Brain microvascular endothelial cell (primary cell): ENCODE measurements around the gene NME1.

Experiments
- DNase-seq: peaks from one replicate; pipeline ENCODE4 v3.0.0-alpha.2; 2020
- H3K27ac ChIP-seq: fragments of 250-450 bp; sonication (Bioruptor Pico); 2 replicates; pipeline ENCODE4 v1.5.1; 2020; ENCODE audit warnings: mild to moderate bottlenecking, moderate library complexity
- H3K27me3 ChIP-seq: fragments of 250-450 bp; sonication (Bioruptor Pico); replicated peaks from 2 replicates; pipeline ENCODE4 v1.5.1; 2020; ENCODE audit warnings: mild to moderate bottlenecking
- H3K36me3 ChIP-seq: fragments of 250-450 bp; sonication (Bioruptor Pico); replicated peaks from 2 replicates; pipeline ENCODE4 v1.5.1; 2020; ENCODE audit warnings: mild to moderate bottlenecking
- H3K4me3 ChIP-seq: 2 replicates; pipeline ENCODE4 v1.5.1; 2011; ENCODE audit warnings: low read depth, mild to moderate bottlenecking, control low read depth, low read length, moderate library complexity
- in situ Hi-C: cut with HindIII; loops from 2 replicates; pipeline ENCODE4 v1.10.0; 2017; ENCODE audit warnings: low sequenced_read_pairs, low pct_ligation_motif_present
- TF ChIP-seq, protein P1 (sequence below): IDR thresholded peaks from 2 replicates; pipeline ENCODE4 v1.5.1; 2011; ENCODE audit warnings: low read depth, mild to moderate bottlenecking, moderate library complexity, low read length, control low read depth, inconsistent platforms; ENCODE audit errors: missing control alignments

The NME1 gene

DNA sequence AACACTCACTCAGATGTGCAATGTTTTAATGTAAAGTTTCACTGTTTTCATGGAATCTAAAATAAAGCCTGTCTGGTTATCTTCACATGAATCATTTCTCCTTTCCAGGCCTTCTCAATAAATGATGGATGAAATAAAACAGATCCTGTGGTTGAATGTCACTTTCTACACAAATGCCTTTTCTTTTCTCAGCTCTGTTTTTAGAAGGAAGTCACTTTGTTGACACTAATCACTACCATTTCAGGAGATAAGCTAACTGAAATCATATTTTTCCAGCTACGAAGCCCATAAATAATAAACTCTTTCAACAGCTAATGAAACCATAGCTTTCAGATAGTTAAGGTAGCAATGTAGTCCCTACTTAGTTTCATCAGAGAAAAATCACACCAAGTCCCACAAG is 30.8 kb downstream of the NME1 start:
- DNase-seq, result no peak
- in situ Hi-C loops, result no loop called here
- TF ChIP-seq, protein P1, sequence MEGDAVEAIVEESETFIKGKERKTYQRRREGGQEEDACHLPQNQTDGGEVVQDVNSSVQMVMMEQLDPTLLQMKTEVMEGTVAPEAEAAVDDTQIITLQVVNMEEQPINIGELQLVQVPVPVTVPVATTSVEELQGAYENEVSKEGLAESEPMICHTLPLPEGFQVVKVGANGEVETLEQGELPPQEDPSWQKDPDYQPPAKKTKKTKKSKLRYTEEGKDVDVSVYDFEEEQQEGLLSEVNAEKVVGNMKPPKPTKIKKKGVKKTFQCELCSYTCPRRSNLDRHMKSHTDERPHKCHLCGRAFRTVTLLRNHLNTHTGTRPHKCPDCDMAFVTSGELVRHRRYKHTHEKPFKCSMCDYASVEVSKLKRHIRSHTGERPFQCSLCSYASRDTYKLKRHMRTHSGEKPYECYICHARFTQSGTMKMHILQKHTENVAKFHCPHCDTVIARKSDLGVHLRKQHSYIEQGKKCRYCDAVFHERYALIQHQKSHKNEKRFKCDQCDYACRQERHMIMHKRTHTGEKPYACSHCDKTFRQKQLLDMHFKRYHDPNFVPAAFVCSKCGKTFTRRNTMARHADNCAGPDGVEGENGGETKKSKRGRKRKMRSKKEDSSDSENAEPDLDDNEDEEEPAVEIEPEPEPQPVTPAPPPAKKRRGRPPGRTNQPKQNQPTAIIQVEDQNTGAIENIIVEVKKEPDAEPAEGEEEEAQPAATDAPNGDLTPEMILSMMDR, result no peak
- H3K36me3 ChIP-seq, result peaks cover 6% of the 10 kb centered on the region
- H3K27ac ChIP-seq, result no peak overlapping the region
- no peak overlapping the region for H3K4me3 ChIP-seq
- H3K27me3 ChIP-seq, result no peaks in the 10 kb centered on the region

- Histone ChIP-seq H3K4me3 (no peak overlapping the region), H3K27me3 (no peaks in the 10 kb centered on the region), H3K36me3 (peaks cover 14% of the 10 kb centered on the region), H3K27ac (no peak overlapping the region)
- TF ChIP-seq, protein P1, result no peak
- in situ Hi-C loops, result no loop called here
- no peak for DNase-seq
These were observed 32.5 kb downstream of the NME1 start for GRCh38 chr17:51185763-51186332.

- in situ Hi-C loops, result no loop called here
- H3K4me3 ChIP-seq, result no peak overlapping the region
- DNase-seq, result no peak
- H3K36me3 ChIP-seq, result peaks cover 28% of the 10 kb centered on the region
- TF ChIP-seq, protein P1, result no peak
- H3K27me3 ChIP-seq, result no peaks in the 10 kb centered on the region
- H3K27ac ChIP-seq, result no peak overlapping the region
These were observed 35.0 kb downstream of the NME1 start for GRCh38 chr17:51188271-51188833.

- in situ Hi-C loops, result no loop called here
These were observed 35.8 kb downstream of the NME1 start for GRCh38 chr17:51189162-51189561.

GRCh38 chr17:51189628-51190027 is 36.3 kb downstream of the NME1 start:
- in situ Hi-C loops, result no loop called here
- no peak for DNase-seq
- TF ChIP-seq, protein P1, result no peak
- no peak overlapping the region for H3K27ac ChIP-seq
- no peak overlapping the region for H3K4me3 ChIP-seq
- H3K36me3 ChIP-seq, result peaks cover 28% of the 10 kb centered on the region
- H3K27me3 ChIP-seq, result no peaks in the 10 kb centered on the region

More at GRCh38 chr17:51189162-51189561, 35.8 kb downstream of the NME1 start:
- no peak for DNase-seq
- Histone ChIP-seq H3K27me3 (no peaks in the 10 kb centered on the region), H3K4me3 (no peak overlapping the region), H3K27ac (no peak overlapping the region), H3K36me3 (peaks cover 28% of the 10 kb centered on the region)
- TF ChIP-seq, protein P1, result no peak

DNA sequence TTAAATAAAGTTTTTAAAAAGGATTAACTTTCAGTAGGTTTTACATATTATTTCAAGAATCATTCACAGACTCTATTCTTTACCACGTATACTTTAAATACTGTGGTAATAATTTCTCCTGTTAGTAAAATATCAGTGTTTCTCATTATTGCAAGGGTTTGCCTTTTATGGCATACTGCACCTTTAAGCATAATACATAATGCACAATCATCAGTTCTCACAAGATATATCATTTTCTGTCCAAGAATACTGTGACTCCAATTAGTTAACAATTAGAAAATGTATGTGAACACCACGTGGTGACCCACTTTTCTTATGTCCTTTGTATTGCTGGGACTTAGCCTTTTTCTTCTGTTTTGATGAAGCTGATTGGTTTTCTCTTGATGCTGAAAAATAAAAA is 38.5 kb downstream of the NME1 start:
- in situ Hi-C loops, result no loop called here
- TF ChIP-seq, protein P1, result no peak
- no peaks in the 10 kb centered on the region for H3K27me3 ChIP-seq

More for the DNA sequence above, 38.5 kb downstream of the NME1 start:
- DNase-seq, result no peak
- Histone ChIP-seq H3K27ac (no peak overlapping the region), H3K4me3 (no peak overlapping the region), H3K36me3 (peaks cover 24% of the 10 kb centered on the region)
